GM12873 (cell line): ENCODE results near the gene CNGB1.

ENCODE experiments used
- CTCF ChIP-seq: IDR thresholded peaks from 2 replicates; pipeline ENCODE4 v1.5.1; 2012; ENCODE audit warnings: low read depth, mild to moderate bottlenecking, moderate library complexity, low read length, control low read depth; ENCODE audit not compliant: insufficient read depth; ENCODE audit errors: missing control alignments

Gene CNGB1

GRCh38 chr16:57908409-57908987 lies 62.4 kb downstream of the CNGB1 start:
- no peak for TF ChIP-seq CTCF

- peak; percentile 53 for TF ChIP-seq CTCF
Observed at GRCh38 chr16:57906382-57907316, 64.3 kb downstream of the CNGB1 start.

GRCh38 chr16:57904101-57904500 lies 66.8 kb downstream of the CNGB1 start:
- no peak for TF ChIP-seq CTCF

GRCh38 chr16:57903656-57904055 lies 67.3 kb downstream of the CNGB1 start:
- TF ChIP-seq CTCF, result no peak

GRCh38 chr16:57901480-57902069 lies 69.4 kb downstream of the CNGB1 start:
- no peak for TF ChIP-seq CTCF

DNA sequence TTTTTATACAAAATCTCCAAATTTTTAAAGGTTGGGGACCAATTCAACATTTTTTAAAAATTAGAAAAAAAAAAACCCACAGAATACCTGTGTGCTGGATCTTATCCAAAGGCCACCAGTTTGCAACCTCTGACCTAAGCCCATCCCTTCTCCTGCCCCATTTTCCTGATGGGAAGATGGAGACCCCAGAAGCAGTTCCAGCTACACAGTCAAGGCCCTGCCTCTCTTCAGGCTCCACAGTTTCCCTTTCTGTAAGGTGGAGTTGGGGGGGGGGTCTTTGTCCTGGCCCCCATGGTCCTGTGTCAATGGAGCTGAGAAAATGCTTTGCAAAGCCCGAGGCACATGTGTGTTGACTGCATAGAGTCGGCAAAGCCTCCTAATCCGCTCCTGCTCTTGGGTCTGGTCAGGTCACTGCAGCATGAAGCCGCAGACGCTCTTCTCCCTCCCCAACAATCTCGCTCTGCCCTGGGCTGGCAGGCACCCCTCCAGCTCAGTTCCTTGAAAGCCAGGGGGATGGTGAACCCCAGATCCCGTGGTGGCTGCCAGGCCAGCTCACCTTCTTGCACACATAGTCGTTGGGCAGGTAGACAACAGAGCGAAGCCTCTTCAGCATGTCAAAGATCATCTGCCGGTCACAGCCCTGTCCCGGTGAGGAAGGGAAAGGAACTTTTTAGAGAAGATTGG lies 70.0 kb downstream of the CNGB1 start:
- no peak for TF ChIP-seq CTCF
